Kasumi-1 (cell line): ENCODE results near the gene ENG.
"Not testable (repeated sequence)": the region's sequence is repeated elsewhere in the genome, so short reads cannot be mapped to it uniquely, and the experiment has no call there.

Experiments
- DNase-seq, 2 experiments: peaks; one replicate each; lab custom pipeline; 2025; lab: John Stamatoyannopoulos, UW

ENG gene

DNA sequence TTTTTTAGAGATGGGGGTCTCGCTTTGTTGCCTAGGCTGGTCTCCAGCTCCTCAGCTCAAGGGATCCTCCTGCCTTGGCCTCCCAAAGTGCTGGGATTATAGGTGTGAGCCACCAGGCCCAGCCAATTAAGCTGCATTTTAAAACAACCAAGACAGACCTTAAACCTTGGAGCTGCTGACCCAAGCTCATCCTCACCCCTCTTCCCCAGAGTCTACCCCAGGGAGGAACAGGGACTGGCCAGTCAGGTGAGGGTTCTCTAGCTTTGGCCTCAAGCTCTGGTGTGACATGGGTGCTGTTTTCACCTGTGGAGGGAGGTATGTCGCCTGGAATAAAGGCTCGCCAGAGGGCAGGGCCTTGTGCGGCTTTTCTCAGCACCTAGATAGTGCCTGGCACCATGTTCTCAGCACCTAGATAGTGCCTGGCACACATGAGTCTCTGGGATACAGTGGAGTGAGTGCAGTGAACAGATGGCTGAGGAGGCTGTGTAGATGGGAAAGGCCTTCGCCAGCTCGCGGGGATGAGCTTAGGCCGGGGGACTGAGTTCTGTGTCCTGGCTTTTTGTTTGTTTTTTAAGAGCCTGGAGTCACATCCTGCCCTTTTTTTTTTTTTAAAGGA, 61.3 kb downstream of the ENG start:
- DNase-seq, result no peak

DNA sequence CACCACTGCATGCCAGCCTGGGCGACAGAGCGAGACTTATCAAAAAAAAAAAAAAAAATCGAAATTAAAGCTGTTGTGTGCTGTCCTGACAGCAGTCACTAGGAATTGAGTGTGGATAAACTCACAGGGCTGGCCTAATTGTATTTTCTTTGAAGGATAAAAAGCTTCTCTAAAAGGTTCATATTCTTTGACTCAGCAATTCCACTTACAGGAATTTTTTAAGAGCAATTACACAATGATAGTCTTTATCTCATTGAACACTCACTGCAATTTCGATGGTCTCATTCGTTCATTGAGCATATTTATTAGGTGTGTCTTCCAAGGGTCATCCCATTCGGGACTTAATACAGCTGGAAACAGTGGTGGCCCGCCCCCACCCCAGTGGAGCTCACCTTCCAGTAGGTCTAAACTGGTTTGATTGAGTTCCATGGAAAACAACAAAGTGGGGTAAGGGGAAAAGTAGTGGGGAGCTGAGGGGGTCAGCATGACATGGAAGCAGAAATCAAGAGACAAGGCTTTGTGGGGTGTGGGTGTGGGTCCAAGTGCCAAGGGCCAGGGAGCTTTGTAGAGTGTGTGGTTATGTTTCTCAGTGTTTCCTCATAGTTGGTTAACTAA, 61.9 kb downstream of the ENG start:
- no peak for DNase-seq

DNA sequence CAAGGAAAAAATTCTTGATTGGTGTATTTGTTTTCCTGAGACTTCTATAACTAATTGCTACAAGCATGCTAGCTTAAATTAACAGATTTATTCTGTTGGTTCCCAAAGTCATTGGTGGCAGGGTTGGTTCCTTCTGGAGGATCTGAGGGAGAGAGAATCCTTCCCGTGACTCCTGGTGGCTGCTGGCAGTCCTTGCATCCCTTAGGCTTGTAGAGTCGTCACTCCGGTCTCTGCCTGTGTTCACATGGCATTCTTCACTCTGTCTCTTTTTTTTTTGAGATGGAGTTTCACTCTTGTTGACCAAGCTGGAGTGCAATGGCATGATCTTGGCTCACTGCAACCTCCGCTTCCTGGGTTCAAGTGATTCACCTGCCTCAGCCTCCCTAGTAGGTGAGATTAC, 63.4 kb downstream of the ENG start:
- peak in 1 of 2 experiments; percentile 9 for DNase-seq

DNA sequence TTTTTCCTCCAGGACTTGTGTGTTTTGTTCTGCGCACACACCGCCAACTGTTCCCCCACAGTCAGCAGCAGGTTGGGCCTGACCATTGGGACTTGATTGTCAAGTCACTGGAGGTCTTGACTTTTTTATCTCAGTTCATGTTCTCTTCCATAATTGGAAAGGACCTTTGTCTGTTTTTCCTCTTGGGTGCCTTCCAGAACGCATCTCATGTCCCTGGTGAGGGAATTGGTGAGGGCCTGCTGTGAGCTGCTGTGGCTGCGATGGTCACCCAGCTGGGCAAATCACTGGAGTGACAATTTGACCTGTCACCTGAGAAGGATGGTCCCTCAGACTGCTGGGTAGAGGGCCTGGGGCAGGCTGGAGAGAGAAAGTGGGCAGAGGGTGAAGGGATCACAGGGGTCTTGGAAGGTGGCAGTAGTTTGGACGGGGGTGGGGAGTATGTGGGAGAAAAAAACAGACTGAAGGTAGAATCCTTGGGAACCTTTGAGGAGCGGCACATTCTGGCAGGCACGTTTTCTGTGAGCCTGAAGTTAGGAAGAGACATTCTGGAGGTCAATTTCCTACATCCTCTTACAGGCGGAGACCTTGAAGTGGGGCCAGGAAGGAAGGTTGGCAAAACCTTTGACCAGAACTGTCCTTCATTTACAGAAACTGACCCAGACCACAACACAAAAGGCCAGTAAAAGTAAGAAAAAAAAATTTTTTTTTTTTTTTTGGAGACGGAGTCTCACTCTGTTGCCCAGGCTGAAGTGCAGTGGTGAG, 64.2 kb downstream of the ENG start:
- no peak for DNase-seq

DNA sequence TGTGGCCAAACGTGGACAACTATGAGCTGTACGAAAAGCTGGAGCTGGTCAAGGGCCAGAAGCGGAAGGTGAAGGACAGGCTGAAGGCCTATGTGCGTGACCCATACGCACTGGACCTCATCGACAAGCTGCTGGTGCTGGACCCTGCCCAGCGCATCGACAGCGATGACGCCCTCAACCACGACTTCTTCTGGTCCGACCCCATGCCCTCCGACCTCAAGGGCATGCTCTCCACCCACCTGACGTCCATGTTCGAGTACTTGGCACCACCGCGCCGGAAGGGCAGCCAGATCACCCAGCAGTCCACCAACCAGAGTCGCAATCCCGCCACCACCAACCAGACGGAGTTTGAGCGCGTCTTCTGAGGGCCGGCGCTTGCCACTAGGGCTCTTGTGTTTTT, 65.3 kb downstream of the ENG start:
- no peak for DNase-seq

DNA sequence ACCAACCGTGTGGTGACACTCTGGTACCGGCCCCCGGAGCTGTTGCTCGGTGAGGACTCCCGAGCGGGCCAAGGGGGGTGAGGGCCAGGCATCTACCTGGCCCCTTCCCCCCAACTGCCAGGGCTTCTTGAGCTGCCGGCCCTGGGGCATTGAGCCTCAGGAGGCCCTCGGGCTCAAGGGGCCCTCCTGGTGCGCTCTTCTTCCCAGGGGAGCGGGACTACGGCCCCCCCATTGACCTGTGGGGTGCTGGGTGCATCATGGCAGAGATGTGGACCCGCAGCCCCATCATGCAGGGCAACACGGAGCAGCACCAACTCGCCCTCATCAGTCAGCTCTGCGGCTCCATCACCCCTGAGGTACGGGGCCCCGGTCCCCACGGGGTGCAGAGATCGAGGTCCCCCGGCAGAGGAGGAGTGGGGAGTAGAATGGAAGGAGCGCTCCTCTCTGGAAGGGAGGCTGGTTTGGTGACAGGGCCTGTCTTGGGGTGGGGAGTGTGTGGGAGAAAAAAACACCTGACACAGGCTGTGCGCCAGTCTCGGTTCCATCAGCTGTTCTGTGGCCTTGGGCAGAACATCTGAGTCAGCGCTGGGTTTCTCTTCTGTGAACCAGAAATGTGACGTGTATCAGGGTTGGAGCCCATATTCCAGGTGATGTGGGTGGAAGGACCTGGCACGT, 66.0 kb downstream of the ENG start:
- no peak for DNase-seq

DNA sequence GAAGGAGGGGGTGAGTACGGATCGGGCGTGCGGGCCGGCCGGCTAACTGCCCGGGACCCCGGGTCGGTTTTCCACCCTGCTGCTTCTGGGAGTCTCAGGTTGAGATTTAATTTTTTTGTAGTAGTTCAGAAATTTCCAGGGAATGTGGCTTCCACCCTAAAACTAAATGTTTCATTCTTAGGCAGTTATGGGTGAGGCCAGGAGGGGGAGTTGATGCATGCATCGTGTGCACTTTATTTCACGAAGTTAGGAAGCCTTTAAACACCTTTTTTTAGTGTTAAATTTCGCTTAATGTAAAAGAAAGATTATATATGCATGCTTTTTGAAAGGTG, 67.7 kb downstream of the ENG start:
- peak in 1 of 2 experiments; percentile 45 for DNase-seq

DNA sequence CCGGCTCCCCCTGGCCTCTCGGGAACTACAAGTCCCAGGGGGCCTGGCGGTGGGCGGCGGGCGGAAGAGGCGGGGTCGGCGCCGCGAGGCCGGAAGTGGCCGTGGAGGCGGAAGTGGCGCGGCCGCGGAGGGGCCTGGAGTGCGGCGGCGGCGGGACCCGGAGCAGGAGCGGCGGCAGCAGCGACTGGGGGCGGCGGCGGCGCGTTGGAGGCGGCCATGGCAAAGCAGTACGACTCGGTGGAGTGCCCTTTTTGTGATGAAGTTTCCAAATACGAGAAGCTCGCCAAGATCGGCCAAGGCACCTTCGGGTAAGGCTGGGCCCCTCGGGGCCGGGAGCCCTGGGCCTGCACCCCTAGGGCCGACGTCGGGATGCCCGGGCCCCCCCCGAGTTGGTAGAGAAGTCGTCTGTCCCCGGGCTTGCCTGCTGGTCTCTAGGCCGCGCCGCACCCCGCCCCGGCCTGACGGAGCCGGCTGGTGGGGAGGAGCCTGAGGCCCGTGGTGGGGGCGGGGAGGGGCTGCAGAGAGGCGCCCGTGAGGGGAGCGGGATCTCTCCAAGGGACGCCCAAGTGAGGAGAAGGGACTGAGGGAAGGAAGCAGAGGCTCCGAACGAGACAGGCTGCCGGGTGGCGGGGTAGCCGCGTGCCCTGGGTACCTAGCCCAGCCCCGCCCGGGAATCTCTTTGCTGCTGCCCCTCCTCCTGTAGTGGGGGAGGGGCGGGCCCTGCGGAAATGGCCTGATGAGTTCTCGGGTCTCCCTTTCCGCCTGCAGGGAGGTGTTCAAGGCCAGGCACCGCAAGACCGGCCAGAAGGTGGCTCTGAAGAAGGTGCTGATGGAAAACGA, 68.3 kb downstream of the ENG start, which contains the start of gene CDK9:
Gene CDK9, plus strand, starts transcription at position 102 of the 840 bp plus-strand sequence. Its CDS starts 115 bp downstream, at position 217.
- peak; percentile 79 to 82 for DNase-seq

DNA sequence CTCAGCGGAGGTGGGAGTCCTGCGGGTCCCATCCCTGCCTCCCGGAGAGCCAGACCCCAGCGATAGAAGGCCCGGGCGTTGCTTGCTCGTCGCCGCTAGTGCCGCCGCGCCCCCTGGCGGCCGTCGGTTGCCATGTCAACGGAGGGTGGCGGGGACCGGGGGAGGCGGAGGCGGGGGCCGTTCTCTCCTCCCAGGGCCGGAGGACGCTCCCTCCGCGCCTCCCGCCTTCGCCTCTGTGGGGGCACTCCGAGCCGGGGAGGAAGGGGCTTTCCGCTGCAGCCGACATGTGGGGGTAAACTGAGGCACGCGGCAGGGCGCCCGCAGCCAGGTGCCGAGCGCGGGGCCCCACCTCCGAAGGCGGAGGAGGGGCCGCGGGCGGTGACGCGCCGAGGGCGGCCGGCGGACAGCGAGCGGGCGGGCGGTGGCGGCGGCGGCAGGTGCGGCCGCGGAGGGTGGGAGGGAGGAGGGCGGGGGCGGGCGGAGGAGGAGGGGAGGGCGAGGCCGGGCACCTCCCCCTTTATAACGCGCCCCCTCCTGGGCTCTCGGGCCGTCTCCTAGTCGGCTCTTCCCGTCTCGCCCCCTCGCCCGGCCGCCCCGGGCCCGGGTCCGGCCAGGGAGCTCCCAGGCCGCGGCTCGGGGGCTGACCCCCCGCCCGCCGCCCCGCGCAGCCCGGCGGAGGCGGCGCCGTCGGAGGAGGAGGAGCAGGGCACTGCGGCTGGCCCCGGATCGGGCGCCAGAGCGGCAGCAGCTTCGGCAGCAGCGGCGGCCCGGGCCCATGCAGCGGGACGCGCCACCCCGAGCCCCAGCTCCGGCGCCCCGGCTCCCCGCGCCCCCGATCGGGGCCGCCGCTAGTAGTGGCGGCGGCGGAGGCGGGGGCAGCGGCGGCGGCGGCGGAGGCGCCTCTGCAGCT, 69.2 kb downstream of the ENG start:
- DNase-seq, result peak; percentile 65 to 71

DNA sequence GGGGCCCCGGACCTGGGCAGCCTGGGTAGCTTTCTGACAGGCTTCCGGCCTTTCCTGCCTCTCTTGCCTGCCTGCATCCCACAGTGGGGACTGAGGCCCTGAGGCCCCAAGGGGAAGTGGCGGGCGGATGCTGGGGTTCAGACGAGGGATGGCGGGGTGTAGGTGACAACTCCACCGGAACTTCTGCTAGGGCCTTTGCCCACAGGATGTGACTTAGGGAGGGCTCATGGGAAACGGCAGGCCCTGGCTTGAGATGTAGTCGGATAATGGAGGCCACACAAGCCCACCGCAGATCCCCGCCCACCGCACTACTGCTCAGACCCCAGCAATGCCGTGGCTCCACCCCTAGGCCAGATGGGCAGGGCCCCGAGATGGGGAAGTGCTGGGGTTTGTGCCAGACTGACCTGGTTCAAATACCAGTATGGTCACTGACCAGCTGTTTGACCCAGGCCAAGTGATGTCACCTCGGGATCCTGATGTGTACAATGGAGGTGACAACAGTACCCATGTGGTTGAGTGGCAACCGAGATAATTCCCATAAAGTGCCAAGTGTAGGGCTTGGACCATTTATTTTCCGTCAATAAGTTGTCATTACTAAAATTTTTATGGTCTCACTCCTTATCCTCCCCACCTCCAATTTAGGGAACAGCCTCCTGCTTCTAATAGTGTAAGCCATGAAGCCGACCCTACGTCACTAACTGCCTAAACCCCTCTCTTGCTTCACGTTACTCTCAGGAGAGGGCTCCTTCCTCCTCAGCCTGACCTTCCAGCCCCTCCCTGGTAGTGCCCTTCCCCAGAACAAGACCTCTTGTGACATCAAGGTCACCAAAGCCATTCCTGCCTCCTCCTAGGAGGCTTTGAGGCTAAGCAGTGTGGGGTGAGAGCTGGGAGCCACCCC, 71.1 kb downstream of the ENG start:
- DNase-seq, result peak; percentile 98 to 99

DNA sequence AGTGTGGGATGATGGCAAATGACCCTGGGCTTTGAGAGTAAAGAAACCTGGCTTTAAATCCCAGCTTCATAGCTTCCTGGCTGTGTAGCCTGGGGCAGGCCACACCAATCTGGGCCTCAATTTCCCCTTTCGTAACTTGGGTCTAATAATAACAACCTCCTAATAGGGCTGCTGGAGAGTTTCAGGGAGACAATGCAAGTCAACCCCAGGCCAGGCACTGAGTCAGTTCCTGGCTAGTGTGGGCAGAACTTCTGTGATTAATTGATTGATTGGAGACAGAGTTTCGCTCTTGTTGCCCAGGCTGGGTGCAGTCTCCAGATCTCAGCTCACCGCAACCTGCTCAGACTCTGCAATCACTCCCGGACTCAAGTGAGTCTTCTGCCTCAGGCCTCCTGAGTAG, 72.7 kb downstream of the ENG start:
- DNase-seq, result no peak

DNA sequence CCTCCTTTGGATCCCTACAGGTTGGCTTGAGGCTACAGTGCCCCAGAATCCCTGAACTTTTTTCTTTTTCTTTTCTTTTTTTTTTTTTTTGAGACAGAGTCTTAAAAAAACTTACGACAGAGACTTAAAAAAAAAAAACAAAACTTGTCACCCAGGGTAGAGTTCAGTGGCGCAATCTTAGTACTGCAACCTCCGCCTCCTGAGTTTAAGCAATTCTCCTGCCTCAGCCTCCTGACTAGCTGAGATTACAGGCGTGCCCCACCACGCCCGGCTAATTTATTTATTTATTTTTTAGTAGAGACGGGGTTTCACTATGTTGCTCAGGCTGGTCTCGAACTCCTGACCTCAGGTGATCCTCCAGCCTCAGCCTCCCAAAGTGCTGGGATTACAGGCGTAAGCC, 73.5 kb downstream of the ENG start:
- not testable (repeated sequence) for DNase-seq

DNA sequence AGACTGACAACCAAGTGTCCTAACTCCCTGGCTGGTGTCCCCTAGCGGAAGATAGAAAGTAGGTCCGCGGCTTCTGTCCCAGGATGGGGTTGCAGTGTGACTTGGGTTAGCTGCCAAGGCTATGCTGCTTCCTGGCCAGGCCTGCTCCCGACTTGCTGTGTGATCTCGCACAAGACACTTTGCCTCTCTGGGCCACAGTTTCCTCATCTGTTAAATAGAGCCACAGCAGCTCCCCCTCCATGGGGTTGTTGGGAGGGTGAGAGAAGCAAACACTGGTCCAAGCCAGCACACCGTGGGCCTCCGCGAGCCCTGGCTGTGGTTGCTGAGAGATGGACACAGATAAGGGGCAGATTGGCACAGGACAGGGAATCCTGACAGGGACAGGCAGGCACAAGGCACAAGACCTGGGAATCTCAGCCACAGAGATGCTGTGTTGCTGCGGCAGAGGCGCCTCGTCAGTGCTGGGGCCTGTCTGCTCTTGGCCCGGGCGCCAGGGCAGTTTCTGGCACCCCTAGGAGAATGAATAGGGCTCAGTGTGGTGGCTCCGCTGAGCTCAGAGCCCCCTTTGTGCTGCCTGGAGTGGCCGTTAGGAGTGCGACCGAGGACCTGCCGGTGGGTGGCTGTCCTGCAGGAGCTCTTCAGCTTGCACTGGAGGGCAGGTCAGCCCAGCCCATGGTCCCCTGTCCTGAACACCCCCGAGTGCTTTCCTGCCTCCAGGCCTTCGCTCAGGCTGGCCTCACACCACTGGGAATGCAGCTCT, 74.2 kb downstream of the ENG start:
- DNase-seq, result no peak

DNA sequence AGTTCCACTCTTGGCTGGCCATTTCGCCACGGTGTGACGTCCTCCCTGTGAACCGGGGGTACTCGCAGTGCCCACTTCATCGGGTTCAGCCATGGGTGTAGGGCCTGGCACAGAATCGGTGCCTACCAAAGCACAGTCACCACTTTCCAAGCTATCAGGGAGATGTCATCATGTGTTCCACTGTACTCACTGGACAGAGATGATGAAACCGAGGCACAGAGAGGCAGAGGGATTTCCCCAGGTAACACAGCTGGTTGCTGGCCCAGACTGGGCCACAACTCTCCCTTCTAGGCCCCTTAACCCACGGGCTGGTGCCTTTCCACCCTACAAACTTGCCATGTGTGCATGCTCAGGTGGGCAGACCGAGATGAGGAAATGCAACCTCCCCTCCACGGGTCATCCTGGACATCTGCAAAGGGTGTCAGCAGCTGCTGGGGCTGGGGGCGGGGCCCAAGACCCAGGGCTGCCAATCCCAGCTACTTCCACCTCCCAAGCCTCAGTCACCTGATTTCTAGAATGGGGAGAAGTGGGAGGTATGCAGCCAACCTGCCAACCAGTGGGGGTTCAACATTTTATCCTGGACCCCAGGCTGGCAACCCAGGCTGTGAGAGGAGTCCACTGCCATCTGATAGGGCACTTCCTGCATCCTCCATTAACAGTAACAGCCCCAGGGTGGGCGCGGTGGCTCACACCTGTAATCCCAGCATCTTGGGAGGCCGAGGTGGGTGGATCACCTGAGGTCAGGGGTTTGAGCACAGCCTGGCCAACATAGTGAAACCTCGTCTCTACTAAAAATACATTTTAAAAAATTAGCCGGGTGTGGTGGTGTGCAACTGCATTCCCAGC, 75.1 kb downstream of the ENG start:
- DNase-seq, result no peak

DNA sequence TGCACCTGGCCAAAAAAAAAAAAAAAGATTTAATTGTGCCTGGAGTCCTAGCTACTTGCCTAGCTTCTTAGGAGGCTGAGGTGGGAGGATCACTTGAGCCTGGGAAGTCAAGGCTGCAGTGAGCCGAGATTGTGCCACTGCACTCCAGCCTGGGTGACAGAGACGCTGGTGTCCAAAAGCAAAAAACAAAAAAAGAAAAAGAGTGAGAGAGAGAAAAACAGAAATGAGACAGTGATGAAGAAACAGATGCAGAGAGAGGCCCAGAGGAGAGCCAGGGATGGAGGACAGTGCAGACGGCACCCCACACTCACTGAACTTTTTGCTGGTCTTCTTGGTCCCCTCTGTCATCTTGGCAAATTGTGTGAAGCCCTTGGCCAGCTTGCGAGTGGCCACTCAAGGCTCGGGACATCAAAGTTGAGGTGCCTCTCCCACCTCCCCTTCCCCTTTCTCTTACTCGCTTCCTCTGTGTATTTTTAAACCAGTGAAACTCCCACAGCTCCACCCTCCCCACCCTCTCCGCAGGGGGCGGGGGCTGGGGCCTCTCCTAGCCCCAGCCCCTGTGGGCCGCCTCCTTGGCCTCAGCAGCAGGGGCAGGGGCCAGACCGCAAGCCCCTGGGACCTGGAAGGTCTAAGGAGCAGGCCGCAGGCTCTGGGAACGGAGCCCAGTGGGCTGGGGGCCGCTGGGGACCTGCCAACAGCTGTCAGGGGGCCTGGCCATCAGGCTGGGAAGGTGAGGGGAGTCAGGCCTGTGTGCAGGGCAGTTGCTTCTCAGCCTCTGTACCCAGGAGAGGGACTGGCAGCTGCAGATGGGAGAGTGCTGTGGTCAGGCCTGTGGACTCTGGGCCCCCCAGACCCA, 76.0 kb downstream of the ENG start, which contains the start of gene SH2D3C:
Gene SH2D3C, minus strand, starts transcription at position 387 of the 856 bp plus-strand sequence. Its CDS starts 39 bp downstream, at position 348.
- DNase-seq, result peak; percentile 48 to 57

DNA sequence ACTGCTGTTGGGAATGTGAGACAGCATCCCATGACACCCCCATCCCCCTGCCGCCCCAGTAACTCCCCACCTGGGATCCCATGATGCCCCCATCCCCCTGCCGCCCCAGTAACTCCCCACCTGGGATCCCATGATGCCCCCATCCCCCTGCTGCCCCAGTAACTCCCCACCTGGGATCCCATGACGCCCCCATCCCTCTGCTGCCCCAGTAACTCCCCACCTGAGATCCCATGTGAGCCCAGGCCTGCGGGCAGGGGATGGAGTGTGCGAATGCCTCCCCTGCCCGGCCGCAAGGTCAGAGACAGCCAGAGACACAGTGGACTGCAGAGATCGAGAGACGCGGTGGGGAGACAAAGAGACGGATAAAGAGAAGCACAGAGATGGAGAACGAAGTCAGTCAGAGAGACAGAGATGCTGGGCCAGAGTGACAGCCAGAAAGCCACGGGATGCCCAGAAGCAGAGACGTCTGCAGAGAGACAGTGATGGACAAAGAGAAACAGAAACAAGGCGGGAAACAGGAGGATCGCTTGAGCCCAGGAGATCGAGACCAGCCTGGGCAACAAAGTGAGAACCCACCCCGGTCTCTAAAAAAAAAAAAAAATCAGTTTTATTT, 77.0 kb downstream of the ENG start:
- no peak for DNase-seq

DNA sequence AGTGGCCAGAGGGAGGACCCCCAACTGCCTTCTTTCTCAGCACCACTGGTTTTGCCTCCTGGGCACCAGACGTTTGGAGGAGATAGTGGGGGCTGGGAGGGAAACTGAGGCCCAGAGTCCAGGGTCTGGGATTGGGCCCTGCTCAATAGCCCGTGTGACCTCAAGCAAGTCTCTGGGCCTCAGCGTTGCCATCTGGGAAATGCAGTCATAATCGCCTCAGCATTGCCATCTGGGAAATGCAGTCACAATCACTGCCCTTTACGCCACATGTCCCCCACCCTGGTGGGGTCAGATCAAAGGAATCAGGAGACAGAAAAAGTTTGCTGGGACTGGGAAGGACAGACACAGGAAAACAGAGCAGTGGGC, 77.6 kb downstream of the ENG start:
- DNase-seq, result no peak
